Measurements from ENCODE around the gene TMEM18.

Gene TMEM18

GRCh38 chr2:620471-621302, 56.5 kb downstream of the TMEM18 start:
- TF ChIP-seq CTCF (IDR thresholded peaks at IDR 0.05; ENCODE audit: insufficient read depth, missing control alignments), result no peak
- DNase-seq (ENCODE audit: insufficient read length, low spot score), result no peak
- FAIRE-seq, result no peak

GRCh38 chr2:620004-620403, 57.2 kb downstream of the TMEM18 start:
- DNase-seq (ENCODE audit: insufficient read length, low spot score), result no peak
- no peak for TF ChIP-seq CTCF (IDR thresholded peaks at IDR 0.05; ENCODE audit: insufficient read depth, missing control alignments)
- FAIRE-seq, result no peak

- FAIRE-seq (no peak), DNase-seq (ENCODE audit: insufficient read length, low spot score) (no peak)
- no peak for TF ChIP-seq CTCF (IDR thresholded peaks at IDR 0.05; ENCODE audit: insufficient read depth, missing control alignments)
Observed at GRCh38 chr2:618422-618990, 58.7 kb downstream of the TMEM18 start.

GRCh38 chr2:618005-618404, 59.2 kb downstream of the TMEM18 start:
- DNase-seq (ENCODE audit: insufficient read length, low spot score) (no peak), FAIRE-seq (no peak)
- no peak for TF ChIP-seq CTCF (IDR thresholded peaks at IDR 0.05; ENCODE audit: insufficient read depth, missing control alignments)

Data from D721Med (cell line).